A549 (cell line): ENCODE data around the gene UGT1A10. TPM values are rescaled to one million over a fixed set of nuclear protein-coding genes. Genes with fewer than 3 reads are reported as not detected.

Experiments used
- ATAC-seq, 2 experiments: fragments of 200-7000 bp in 1 of 2; fragments of >200 bp in 1 of 2; cut with Nextera tagmentation in 1 of 2; cut with Tn5 transposase in 1 of 2; 3 replicates each; pipeline versions ENCODE4 v1.8.0 to v1.9.1; 2018 to 2020; ENCODE audit warnings: mild to moderate bottlenecking in 1 of 2, moderate library complexity in 1 of 2
- CTCF ChIA-PET: fragments of 300-600 bp; sonication (Branson Sonifier 250); formaldehyde crosslinking; extraction: SDS; loops from one replicate; lab custom pipeline; 2021; ENCODE audit warnings: antibody characterized with exemption, inconsistent platforms; lab: Yijun Ruan, JAX
- POLR2A ChIA-PET: fragments of 350-600 bp; formaldehyde crosslinking; extraction: SDS; loops from one replicate; lab custom pipeline; 2021; ENCODE audit warnings: antibody characterized with exemption, inconsistent platforms; lab: Yijun Ruan, JAX
- DNase-seq, 2 experiments: peaks; one replicate each; pipeline versions ENCODE4 v3.0.0 to v3.0.0-alpha.2; 2011 to 2016; ENCODE audit warnings: low read depth in 1 of 2, low spot score in 1 of 2
- FAIRE-seq: peaks from 2 replicates; lab custom pipeline; 2011; peaks lifted over from hg19 to GRCh38; lab: Jason Lieb, UNC
- H3K27ac ChIP-seq, 2 experiments: fragments of >200 bp; sonication (Bioruptor Twin); formaldehyde crosslinking; 3 replicates each; pipeline ENCODE4 v1.5.1; 2016 to 2017
- H3K4me1 ChIP-seq: fragments of >200 bp; sonication (Bioruptor Twin); formaldehyde crosslinking; 3 replicates; pipeline ENCODE4 v1.6.1; 2016
- H3K4me2 ChIP-seq: fragments of >200 bp; sonication (Bioruptor Twin); formaldehyde crosslinking; 3 replicates; pipeline ENCODE4 v1.6.1; 2016
- H3K4me3 ChIP-seq: fragments of >200 bp; sonication (Bioruptor Twin); formaldehyde crosslinking; 3 replicates; pipeline ENCODE4 v1.5.1; 2016
- H3K9me3 ChIP-seq: fragments of >200 bp; sonication (Bioruptor Twin); formaldehyde crosslinking; 3 replicates; pipeline ENCODE4 v1.6.1; 2016
- BHLHE40 ChIP-seq: IDR thresholded peaks from 2 replicates; pipeline ENCODE4 v1.6.1; 2012; ENCODE audit warnings: low read depth, low read length, inconsistent platforms
- CBX2 ChIP-seq: fragments of 200-600 bp; sonication (generic); IDR thresholded peaks from 2 replicates; pipeline ENCODE4 v1.6.1; 2016; ENCODE audit warnings: low read depth, mild to moderate bottlenecking, borderline replicate concordance
- CEBPB ChIP-seq, 2 experiments: fragments of >200 bp in 1 of 2; sonication (Bioruptor Twin) in 1 of 2; formaldehyde crosslinking in 1 of 2; IDR thresholded peaks; 2 replicates each; pipeline ENCODE4 v1.6.1; 2012 to 2016
- ELK1 ChIP-seq: fragments of 150-350 bp; IDR thresholded peaks from 2 replicates; pipeline ENCODE4 v1.6.1; 2014; ENCODE audit warnings: low read depth, mild to moderate bottlenecking, low read length
- FOSB ChIP-seq: fragments of 250-450 bp; sonication (Bioruptor Pico); IDR thresholded peaks from 2 replicates; pipeline ENCODE4 v1.5.0; 2020; ENCODE audit warnings: mild to moderate bottlenecking, moderate library complexity
- FOSL2 ChIP-seq, 2 experiments: fragments of 450-650 bp in 1 of 2; fragments of >200 bp in 1 of 2; sonication (Bioruptor Twin) in 1 of 2; formaldehyde crosslinking; IDR thresholded peaks; 2 replicates each; pipeline versions ENCODE4 v1.5.0 to v1.6.1; 2016 to 2020; ENCODE audit warnings: mild to moderate bottlenecking in 1 of 2, moderate library complexity in 1 of 2
- FOXS1 ChIP-seq: fragments of 250-450 bp; sonication (Bioruptor Pico); IDR thresholded peaks from 2 replicates; pipeline ENCODE4 v1.5.0; 2020; ENCODE audit warnings: mild to moderate bottlenecking, moderate library complexity
- GATA3 ChIP-seq: IDR thresholded peaks from 2 replicates; pipeline ENCODE4 v1.6.1; 2012; ENCODE audit warnings: borderline replicate concordance
- HMGXB4 ChIP-seq: fragments of 250-450 bp; sonication (Bioruptor Pico); IDR thresholded peaks from 2 replicates; pipeline ENCODE4 v1.5.0; 2021; ENCODE audit warnings: mild to moderate bottlenecking, moderate library complexity, borderline replicate concordance
- HOXB13 ChIP-seq: fragments of 250-450 bp; sonication (Bioruptor Pico); IDR thresholded peaks from 2 replicates; pipeline ENCODE4 v1.5.0; 2020; ENCODE audit warnings: low read depth, mild to moderate bottlenecking, moderate library complexity
- HOXB5 ChIP-seq: fragments of 250-450 bp; sonication (Bioruptor Pico); IDR thresholded peaks from 2 replicates; pipeline ENCODE4 v1.5.0; 2020; ENCODE audit warnings: mild to moderate bottlenecking, moderate library complexity
- JUNB ChIP-seq: fragments of >200 bp; sonication (Bioruptor Twin); formaldehyde crosslinking; IDR thresholded peaks from 2 replicates; pipeline ENCODE4 v1.6.1; 2016
- KDM1A ChIP-seq: fragments of 200-600 bp; sonication (generic); IDR thresholded peaks from 2 replicates; pipeline ENCODE4 v1.6.1; 2016; ENCODE audit warnings: low read depth, mild to moderate bottlenecking
- MAFK ChIP-seq: fragments of 450-650 bp; IDR thresholded peaks from 2 replicates; pipeline ENCODE4 v1.6.1; 2014; ENCODE audit not compliant: partially characterized antibody
- MAX ChIP-seq: IDR thresholded peaks from 2 replicates; pipeline ENCODE4 v1.6.1; 2012
- MAZ ChIP-seq: fragments of 150-350 bp; IDR thresholded peaks from 2 replicates; pipeline ENCODE4 v1.6.1; 2014; ENCODE audit warnings: antibody characterized with exemption, low read depth, low read length, borderline replicate concordance
- MYC ChIP-seq: IDR thresholded peaks from 2 replicates; pipeline ENCODE4 v1.6.1; 2012; ENCODE audit warnings: mild to moderate bottlenecking, inconsistent platforms, low read length, improper control_type of control experiment, borderline replicate concordance
- NPAS2 ChIP-seq: fragments of 250-450 bp; sonication (Bioruptor Pico); IDR thresholded peaks from 2 replicates; pipeline ENCODE4 v1.8.0; 2022; ENCODE audit warnings: mild to moderate bottlenecking, moderate library complexity, borderline replicate concordance
- PBX3 ChIP-seq: IDR thresholded peaks from 2 replicates; pipeline ENCODE4 v1.6.1; 2012
- PHF8 ChIP-seq: fragments of 200-600 bp; sonication (generic); IDR thresholded peaks from 2 replicates; pipeline ENCODE4 v1.6.1; 2016; ENCODE audit warnings: low read depth, mild to moderate bottlenecking, antibody characterized with exemption, moderate library complexity, borderline replicate concordance
- POLR2A ChIP-seq: IDR thresholded peaks from 2 replicates; pipeline ENCODE4 v1.6.1; 2012; ENCODE audit warnings: mild to moderate bottlenecking, low read length
- POLR2AphosphoS2 ChIP-seq: conservative IDR thresholded peaks from 2 replicates; pipeline ENCODE4 v1.6.1; 2012; ENCODE audit warnings: low read length, improper control_type of control experiment, inconsistent platforms
- RAD21 ChIP-seq, 2 experiments: fragments of >200 bp in 1 of 2; sonication (Bioruptor Twin) in 1 of 2; formaldehyde crosslinking in 1 of 2; IDR thresholded peaks in 1 of 2; conservative IDR thresholded peaks in 1 of 2; 2 replicates in 1 of 2; 3 replicates in 1 of 2; pipeline ENCODE4 v1.6.1; 2012 to 2018; ENCODE audit warnings: inconsistent platforms in 1 of 2
- RCOR1 ChIP-seq: fragments of 150-350 bp; IDR thresholded peaks from 2 replicates; pipeline ENCODE4 v1.6.1; 2014; ENCODE audit warnings: antibody characterized with exemption, low read length, low read depth
- RNF2 ChIP-seq: fragments of 200-600 bp; sonication (generic); IDR thresholded peaks from 2 replicates; pipeline ENCODE4 v1.6.1; 2016; ENCODE audit warnings: low read depth, mild to moderate bottlenecking, antibody characterized with exemption, moderate library complexity, borderline replicate concordance
- SMC3 ChIP-seq: fragments of >200 bp; sonication (Bioruptor Twin); formaldehyde crosslinking; IDR thresholded peaks from 3 replicates; pipeline ENCODE4 v1.6.1; 2018; ENCODE audit warnings: inconsistent platforms
- TFCP2L1 ChIP-seq: fragments of 250-450 bp; sonication (Bioruptor Pico); IDR thresholded peaks from 2 replicates; pipeline ENCODE4 v1.5.0; 2021; ENCODE audit warnings: mild to moderate bottlenecking
- USF2 ChIP-seq: fragments of 450-650 bp; IDR thresholded peaks from 2 replicates; pipeline ENCODE4 v1.6.1; 2014; ENCODE audit warnings: antibody characterized with exemption
- ZFP36 ChIP-seq: fragments of 450-650 bp; IDR thresholded peaks from 2 replicates; pipeline ENCODE4 v1.6.1; 2014; ENCODE audit warnings: borderline replicate concordance; ENCODE audit not compliant: partially characterized antibody
- WGBS: methylation state at CpG from one replicate; pipeline ENCODE4 v1.1.6; 2017; ENCODE audit errors: missing lambda C conversion rate; 5-methylcytosine and 5-hydroxymethylcytosine counted together
- polyA plus RNA-seq, 4 experiments: library from polyadenylated mRNA; depleted of rRNA in 3 of 4; stranded (reverse); fragments of >200 nt; fragmentation: RNase III in 1 of 4; extraction: RNeasy Plus Mini Kit Qiagen cat#74134 plus additional on column Dnase treatment in 1 of 4; gene quantifications; 2 replicates in 3 of 4; 3 replicates in 1 of 4; pipeline ENCODE4 v1.2.3, GENCODE V29; 2011 to 2017

Gene UGT1A10
- polyA plus RNA-seq, 2 of the 4 experiments (the other 2 are of a cell fraction): 0.10 TPM; not detected in 1

GRCh38 chr2:233692648-233693047 lies 56.4 kb downstream of the UGT1A10 start, which contains the start of gene UGT1A6:
Gene UGT1A6, plus strand, starts transcription at chr2:233692890. Its CDS starts 115 bp downstream, at chr2:233693005.
- H3K27ac ChIP-seq: peak within 1 kb of the TSS; percentile 85 to 100
- 79% methylated on average over 4 of the region's 4 CpGs for WGBS
- peaks cover 55% of the 10 kb centered on the region for H3K9me3 ChIP-seq
- FAIRE-seq (no peak), ATAC-seq (no peak), DNase-seq (no peak)
- CTCF ChIA-PET: no interaction called here
- POLR2A ChIA-PET: interaction anchor here (1.4 kb wide), 1 partner anchor 127 kb away, joined by 3 read pairs; the partner anchor contains the start of gene USP40
- H3K4me2 ChIP-seq: no peak within 1 kb of the TSS
- peaks cover 52% of the 10 kb centered on the region for H3K4me1 ChIP-seq
- TF ChIP-seq MAZ (no peak), ELK1 (no peak), PHF8 (no peak), CEBPB (IDR thresholded peaks at IDR 0.05) (no peak), MYC (no peak), TFCP2L1 (no peak), FOXS1 (no peak), BHLHE40 (no peak), KDM1A (no peak), POLR2A (no peak)
- H3K4me3 ChIP-seq: no peak within 1 kb of the TSS

- ChIA-PET POLR2A (no interaction called here), CTCF (interaction anchor here (0.6 kb wide), 1 partner anchor 1665 kb away, joined by 3 read pairs; no protein-coding TSS in a partner anchor)
- Histone ChIP-seq H3K27ac (peak overlapping the region; percentile 85 to 100), H3K4me2 (peak overlapping the region; percentile 16; the same call in 1 of the 3 replicates), H3K4me3 (no peak overlapping the region), H3K9me3 (peaks cover 51% of the 10 kb centered on the region), H3K4me1 (peaks cover 59% of the 10 kb centered on the region)
- no peak for DNase-seq
- no peak for FAIRE-seq
- ATAC-seq: peak in 1 of 2 experiments; percentile 31; a peak in 3 of 6 replicates
- TF ChIP-seq JUNB (no peak), HMGXB4 (CRISPR knock-in tag) (no peak), CBX2 (no peak), HOXB13 (CRISPR knock-in tag) (no peak)
- 85% methylated on average over 6 of the region's 6 CpGs for WGBS
These were observed 57.7 kb downstream of the UGT1A10 start for GRCh38 chr2:233693963-233694362.

- FAIRE-seq: no peak
- Histone ChIP-seq H3K27ac (peak overlapping the region; percentile 99 to 100), H3K9me3 (peaks cover 49% of the 10 kb centered on the region), H3K4me3 (no peak overlapping the region), H3K4me2 (peak overlapping the region; percentile 52; the same call in 2 of the 3 replicates), H3K4me1 (peaks cover 42% of the 10 kb centered on the region)
- CTCF ChIA-PET: interaction anchor here (1.2 to 2.6 kb wide), 4 partner anchors 13 to 250 kb away, joined by 4 to 11 read pairs (median 4); no protein-coding TSS in a partner anchor
- POLR2A ChIA-PET: interaction anchor here (0.5 to 1.9 kb wide), 3 partner anchors 132 to 1318 kb away, joined by 3 to 13 read pairs (median 5); partner anchors contain the start of gene USP40
- WGBS: 59% methylated on average over 3 of the region's 4 CpGs
- peak in 1 of 2 experiments; percentile 6; a peak in 1 of 6 replicates for ATAC-seq
- peak in 1 of 2 experiments; percentile 56 for DNase-seq
- TF ChIP-seq HOXB5: peak; percentile 75
- no peak for TF ChIP-seq FOSL2 (IDR thresholded peaks at IDR 0.05)
- TF ChIP-seq FOSL2 (CRISPR knock-in tag; IDR thresholded peaks at IDR 0.05): no peak
- TF ChIP-seq PBX3: no peak
- TF ChIP-seq RAD21 (conservative IDR thresholded peaks at IDR 0.05 in 1 of 2, IDR thresholded peaks at IDR 0.05 in 1 of 2): no peak
- TF ChIP-seq RCOR1: no peak
- TF ChIP-seq RNF2: no peak
- TF ChIP-seq NPAS2 (CRISPR knock-in tag): peak; percentile 59; the same call in 1 of the 2 replicates
- TF ChIP-seq MAX: no peak
- TF ChIP-seq FOSB (CRISPR knock-in tag): no peak
- TF ChIP-seq CEBPB (IDR thresholded peaks at IDR 0.05): no peak
- TF ChIP-seq USF2: no peak
- no peak for TF ChIP-seq MAFK
- TF ChIP-seq GATA3: no peak
- TF ChIP-seq ZFP36: no peak
- no peak for TF ChIP-seq SMC3
- TF ChIP-seq HOXB13 (CRISPR knock-in tag): peak; percentile 73; the same call in 1 of the 2 replicates
- TF ChIP-seq POLR2AphosphoS2: no peak
- TF ChIP-seq TFCP2L1: 0 out of 2 replicates have a peak, but pooled peaks have one; percentile 67
These were observed 62.5 kb downstream of the UGT1A10 start for GRCh38 chr2:233698740-233699139.
